GM12878 (cell line): ENCODE results near the gene ATP6V1G3. TPM values are rescaled to one million over a fixed set of nuclear protein-coding genes. Genes with fewer than 3 reads are reported as not detected.

Experiments
- BCL11A ChIP-seq: IDR thresholded peaks from 2 replicates; pipeline ENCODE4 v1.6.1; 2011; ENCODE audit warnings: low read depth, low read length
- BMI1 ChIP-seq: fragments of 450-650 bp; IDR thresholded peaks from 2 replicates; pipeline ENCODE4 v1.6.1; 2016; ENCODE audit warnings: mild to moderate bottlenecking, moderate library complexity, borderline replicate concordance
- BRCA1 ChIP-seq: IDR thresholded peaks from 2 replicates; pipeline ENCODE4 v1.6.1; 2011; ENCODE audit warnings: low read depth, low read length, improper control_type of control experiment
- CBX3 ChIP-seq: fragments of 200-600 bp; sonication (generic); IDR thresholded peaks from 2 replicates; pipeline ENCODE4 v1.6.1; 2016; ENCODE audit warnings: low read depth, borderline replicate concordance
- CHD2 ChIP-seq: IDR thresholded peaks from 2 replicates; pipeline ENCODE4 v1.6.1; 2011; ENCODE audit warnings: low read depth, low read length, improper control_type of control experiment, borderline replicate concordance
- CREM ChIP-seq: IDR thresholded peaks from 2 replicates; pipeline ENCODE4 v1.6.1; 2014; ENCODE audit warnings: antibody characterized with exemption, low read depth
- DPF2 ChIP-seq: fragments of 450-650 bp; IDR thresholded peaks from 2 replicates; pipeline ENCODE4 v1.6.1; 2017; ENCODE audit warnings: mild to moderate bottlenecking
- ESRRA ChIP-seq: IDR thresholded peaks from 2 replicates; pipeline ENCODE4 v1.6.1; 2012; ENCODE audit warnings: mild to moderate bottlenecking, low read length, improper control_type of control experiment
- ETV6 ChIP-seq, 2 experiments: fragments of 450-650 bp in 1 of 2; IDR thresholded peaks in 1 of 2; conservative IDR thresholded peaks in 1 of 2; 2 replicates each; pipeline ENCODE4 v1.6.1; 2014; ENCODE audit warnings: antibody characterized with exemption in 1 of 2, borderline replicate concordance in 1 of 2, low read depth in 1 of 2, mild to moderate bottlenecking in 1 of 2, moderate library complexity in 1 of 2
- FOXK2 ChIP-seq: fragments of 450-650 bp; IDR thresholded peaks from 2 replicates; pipeline ENCODE4 v1.6.1; 2017; ENCODE audit warnings: mild to moderate bottlenecking, moderate library complexity
- HDAC6 ChIP-seq: fragments of 200-600 bp; sonication (generic); IDR thresholded peaks from one replicate; pipeline ENCODE4 v1.8.0; 2017; ENCODE audit warnings: antibody characterized with exemption; ENCODE audit not compliant: unreplicated experiment
- IKZF1 ChIP-seq: fragments of 450-650 bp; conservative IDR thresholded peaks from 2 replicates; pipeline ENCODE4 v1.6.1; 2017; ENCODE audit warnings: antibody characterized with exemption, mild to moderate bottlenecking
- IKZF2 ChIP-seq, 2 experiments: fragments of 450-650 bp; IDR thresholded peaks; 2 replicates each; pipeline ENCODE4 v1.6.1; 2017; ENCODE audit warnings: mild to moderate bottlenecking in 2 of 2, moderate library complexity in 2 of 2
- MEF2A ChIP-seq: IDR thresholded peaks from 2 replicates; pipeline ENCODE4 v1.6.1; 2011; ENCODE audit warnings: low read depth, mild to moderate bottlenecking, low read length, moderate library complexity; ENCODE audit not compliant: insufficient read depth
- MTA3 ChIP-seq: IDR thresholded peaks from 2 replicates; pipeline ENCODE4 v1.6.1; 2012; ENCODE audit warnings: low read length, inconsistent platforms, borderline replicate concordance
- MXI1 ChIP-seq: fragments of 150-350 bp; IDR thresholded peaks from 2 replicates; pipeline ENCODE4 v1.6.1; 2011; ENCODE audit warnings: low read depth, mild to moderate bottlenecking, inconsistent platforms, low read length, improper control_type of control experiment
- NFYB ChIP-seq: IDR thresholded peaks from 2 replicates; pipeline ENCODE4 v1.6.1; 2011; ENCODE audit warnings: low read depth, mild to moderate bottlenecking, low read length, improper control_type of control experiment, moderate library complexity; ENCODE audit not compliant: insufficient read depth
- NR2C1 ChIP-seq: fragments of 450-650 bp; IDR thresholded peaks from 2 replicates; pipeline ENCODE4 v1.6.1; 2017; ENCODE audit warnings: antibody characterized with exemption, mild to moderate bottlenecking, moderate library complexity
- NR2F1 ChIP-seq: fragments of 450-650 bp; conservative IDR thresholded peaks from 2 replicates; pipeline ENCODE4 v1.6.1; 2017; ENCODE audit warnings: mild to moderate bottlenecking
- NRF1 ChIP-seq: conservative IDR thresholded peaks from 2 replicates; pipeline ENCODE4 v1.6.1; 2011; ENCODE audit warnings: mild to moderate bottlenecking, low read depth, low read length, improper control_type of control experiment
- PAX5 ChIP-seq: IDR thresholded peaks from 2 replicates; pipeline ENCODE4 v1.6.1; 2011; ENCODE audit warnings: low read depth, low read length, borderline replicate concordance
- POLR2AphosphoS5 ChIP-seq: IDR thresholded peaks from 2 replicates; pipeline ENCODE4 v1.6.1; 2011; ENCODE audit warnings: mild to moderate bottlenecking, low read length, inconsistent platforms
- RELA ChIP-seq: fragments of 450-650 bp; IDR thresholded peaks from 2 replicates; pipeline ENCODE4 v1.8.0; 2014; ENCODE audit warnings: borderline replicate concordance; ENCODE audit not compliant: partially characterized antibody
- RELB ChIP-seq: fragments of 450-650 bp; IDR thresholded peaks from 2 replicates; pipeline ENCODE4 v1.6.1; 2017; ENCODE audit warnings: low read depth, mild to moderate bottlenecking, moderate library complexity
- RFX5 ChIP-seq: IDR thresholded peaks from 2 replicates; pipeline ENCODE4 v1.6.1; 2011; ENCODE audit warnings: low read depth, low read length, improper control_type of control experiment
- SMAD5 ChIP-seq: IDR thresholded peaks from 2 replicates; pipeline ENCODE4 v1.6.1; 2016; ENCODE audit warnings: antibody characterized with exemption, low read depth
- SP1 ChIP-seq: IDR thresholded peaks from one replicate; pipeline ENCODE4 v1.6.1; 2011; ENCODE audit warnings: low read depth, low read length
- SREBF1 ChIP-seq: IDR thresholded peaks from 2 replicates; pipeline ENCODE4 v1.6.1; 2012; ENCODE audit warnings: mild to moderate bottlenecking, low read length
- SRF ChIP-seq, 2 experiments: IDR thresholded peaks; 2 replicates each; pipeline ENCODE4 v1.6.1; 2011; ENCODE audit warnings: low read depth in 2 of 2, low read length in 2 of 2, mild to moderate bottlenecking in 1 of 2, moderate library complexity in 1 of 2
- STAT1 ChIP-seq: fragments of 450-650 bp; conservative IDR thresholded peaks from 2 replicates; pipeline ENCODE4 v1.6.1; 2014; ENCODE audit warnings: antibody characterized with exemption, mild to moderate bottlenecking
- WRNIP1 ChIP-seq: IDR thresholded peaks from 2 replicates; pipeline ENCODE4 v1.6.1; 2011; ENCODE audit warnings: low read depth, low read length, improper control_type of control experiment, borderline replicate concordance
- YY1 ChIP-seq: IDR thresholded peaks from 2 replicates; pipeline ENCODE4 v1.6.1; 2011; ENCODE audit warnings: low read depth, mild to moderate bottlenecking, low read length
- ZNF217 ChIP-seq: fragments of 450-650 bp; IDR thresholded peaks from 2 replicates; pipeline ENCODE4 v1.6.1; 2017; ENCODE audit warnings: antibody characterized with exemption, mild to moderate bottlenecking
- ZNF24 ChIP-seq: fragments of 450-650 bp; IDR thresholded peaks from 2 replicates; pipeline ENCODE4 v1.6.1; 2017; ENCODE audit warnings: antibody characterized with exemption, mild to moderate bottlenecking
- polyA plus RNA-seq, 11 experiments: library from polyadenylated mRNA; depleted of rRNA in 4 of 11; unstranded in 6 of 11; stranded (reverse) in 5 of 11; fragments of >200 nt; fragmentation: Nextera tagmentation in 4 of 11; fragmentation: Illumina TruSeq in 1 of 11; extraction: Ambion mirVana in 4 of 11; extraction: Trizol in 1 of 11; gene quantifications; 1 replicate in 1 of 11; 2 replicates in 10 of 11; pipeline versions ENCODE4 v1.2.1 to v1.2.3, GENCODE V29; 2011 to 2016; ENCODE audit warnings: inconsistent platforms in 2 of 11, missing spikeins in 2 of 11, low read depth in 1 of 11
- total RNA-seq, 4 experiments: library from RNA; depleted of rRNA in 3 of 4; stranded (reverse); fragments of >200 nt in 3 of 4; fragmentation: Illumina TruSeq in 1 of 4; extraction: Trizol in 1 of 4; gene quantifications; 2 replicates each; pipeline versions ENCODE4 v1.2.1 to v1.2.3, GENCODE V29; 2013 to 2021
- TF ChIP-seq, protein P1 (sequence below): fragments of 450-650 bp; IDR thresholded peaks from 2 replicates; pipeline ENCODE4 v1.6.1; 2014; ENCODE audit warnings: mild to moderate bottlenecking

The ATP6V1G3 gene
- total and polyA plus RNA-seq, 10 of the 15 experiments (the other 5 are each of a cell fraction or from before 2014, with no cell fraction given), result 0.22 TPM; not detected in 9

DNA sequence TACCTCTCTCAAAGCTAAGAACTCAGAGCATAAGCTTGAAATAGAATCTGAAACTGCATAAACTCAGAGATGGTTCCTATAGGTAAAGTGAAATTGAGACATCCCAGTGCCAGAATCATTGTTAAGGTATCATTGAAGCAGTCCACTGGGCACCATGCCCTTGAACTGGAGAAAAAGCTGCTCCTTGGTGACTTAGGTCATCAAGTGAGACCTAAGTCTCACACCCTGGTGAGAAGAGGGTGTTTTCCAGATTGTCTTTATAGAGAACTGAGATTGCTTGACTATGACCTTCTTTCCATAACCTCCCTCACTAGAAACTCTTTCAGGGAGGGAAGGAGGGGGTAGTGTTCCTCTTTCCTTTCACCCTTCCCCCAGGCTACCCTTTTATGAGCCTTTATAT lies 9.4 kb upstream of the ATP6V1G3 start (continued):
- TF ChIP-seq NR2F1, result peak; percentile 80
- TF ChIP-seq SMAD5, result no peak
- no peak for TF ChIP-seq BMI1
- no peak for TF ChIP-seq RELA
- no peak for TF ChIP-seq FOXK2
- TF ChIP-seq MEF2A, result peak; percentile 30; the same call in 1 of the 2 replicates
- peak; percentile 26; the same call in 1 of the 2 replicates for TF ChIP-seq CREM
- TF ChIP-seq SP1, result no peak
- TF ChIP-seq, protein P1, sequence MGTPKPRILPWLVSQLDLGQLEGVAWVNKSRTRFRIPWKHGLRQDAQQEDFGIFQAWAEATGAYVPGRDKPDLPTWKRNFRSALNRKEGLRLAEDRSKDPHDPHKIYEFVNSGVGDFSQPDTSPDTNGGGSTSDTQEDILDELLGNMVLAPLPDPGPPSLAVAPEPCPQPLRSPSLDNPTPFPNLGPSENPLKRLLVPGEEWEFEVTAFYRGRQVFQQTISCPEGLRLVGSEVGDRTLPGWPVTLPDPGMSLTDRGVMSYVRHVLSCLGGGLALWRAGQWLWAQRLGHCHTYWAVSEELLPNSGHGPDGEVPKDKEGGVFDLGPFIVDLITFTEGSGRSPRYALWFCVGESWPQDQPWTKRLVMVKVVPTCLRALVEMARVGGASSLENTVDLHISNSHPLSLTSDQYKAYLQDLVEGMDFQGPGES, result no peak
- TF ChIP-seq WRNIP1, result no peak
- no peak for TF ChIP-seq NR2C1
- no peak for TF ChIP-seq CBX3
- TF ChIP-seq CHD2, result no peak
- no peak for TF ChIP-seq ZNF217
- TF ChIP-seq NFYB, result no peak
- peak; percentile 54; the same call in 1 of the 2 replicates for TF ChIP-seq MTA3
- peak; percentile 30; the same call in 1 of the 2 replicates for TF ChIP-seq BCL11A
- TF ChIP-seq STAT1, result no peak
- peak; percentile 38; the same call in 1 of the 2 replicates for TF ChIP-seq PAX5
- TF ChIP-seq YY1, result no peak
- peak in 1 of 2 experiments; percentile 31; a peak in 1 of 4 replicates for TF ChIP-seq ETV6 (conservative IDR thresholded peaks at IDR 0.05 in 1 of 2, IDR thresholded peaks at IDR 0.05 in 1 of 2; ENCODE audit: borderline replicate concordance in 1 of 2, low read depth in 1 of 2)
- peak; percentile 82 for TF ChIP-seq IKZF1
- TF ChIP-seq BRCA1, result no peak
- TF ChIP-seq RFX5, result no peak
- TF ChIP-seq DPF2, result peak; percentile 53; the same call in 1 of the 2 replicates
- TF ChIP-seq NRF1, result no peak
- TF ChIP-seq POLR2AphosphoS5, result no peak
- peak; percentile 74 to 83 for TF ChIP-seq IKZF2 (IDR thresholded peaks at IDR 0.05)
- TF ChIP-seq ZNF24, result no peak
- no peak for TF ChIP-seq HDAC6
- TF ChIP-seq ESRRA, result 0 out of 2 replicates have a peak, but pooled peaks have one; percentile 69
- peak; percentile 67; the same call in 1 of the 2 replicates for TF ChIP-seq RELB
- TF ChIP-seq SREBF1, result no peak
- TF ChIP-seq MXI1, result no peak
- TF ChIP-seq SRF (IDR thresholded peaks at IDR 0.05; ENCODE audit: low read depth in 2 of 2, low read length in 2 of 2), result no peak
